ENCODE data around the gene RHBG.

The RHBG gene

DNA sequence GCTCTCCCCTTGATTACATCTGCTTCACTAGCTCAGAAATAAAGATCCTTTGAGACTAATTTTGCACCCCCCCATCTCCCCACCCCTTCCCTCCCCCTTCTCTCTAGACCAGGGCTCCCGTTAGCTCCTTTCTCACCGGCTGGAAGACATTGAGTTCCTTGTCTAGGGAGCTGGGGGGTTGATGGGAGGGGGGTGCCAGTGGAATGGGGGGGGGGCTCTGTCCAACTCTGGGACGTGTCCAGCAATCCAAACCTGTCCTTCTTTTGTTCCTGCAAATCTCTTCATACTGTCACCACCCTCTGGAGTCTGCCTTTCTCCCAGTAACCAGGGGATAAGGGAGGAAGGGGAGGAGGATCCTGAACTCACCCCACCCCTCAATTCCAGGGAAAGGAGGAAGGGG, 61.9 kb downstream of the RHBG start:
- H3K4me3 ChIP-seq (replicated peaks; ENCODE audit: low read depth, low read length): no peak overlapping the region
- no peak for DNase-seq (ENCODE audit: low read depth)
- TF ChIP-seq, protein P1, sequence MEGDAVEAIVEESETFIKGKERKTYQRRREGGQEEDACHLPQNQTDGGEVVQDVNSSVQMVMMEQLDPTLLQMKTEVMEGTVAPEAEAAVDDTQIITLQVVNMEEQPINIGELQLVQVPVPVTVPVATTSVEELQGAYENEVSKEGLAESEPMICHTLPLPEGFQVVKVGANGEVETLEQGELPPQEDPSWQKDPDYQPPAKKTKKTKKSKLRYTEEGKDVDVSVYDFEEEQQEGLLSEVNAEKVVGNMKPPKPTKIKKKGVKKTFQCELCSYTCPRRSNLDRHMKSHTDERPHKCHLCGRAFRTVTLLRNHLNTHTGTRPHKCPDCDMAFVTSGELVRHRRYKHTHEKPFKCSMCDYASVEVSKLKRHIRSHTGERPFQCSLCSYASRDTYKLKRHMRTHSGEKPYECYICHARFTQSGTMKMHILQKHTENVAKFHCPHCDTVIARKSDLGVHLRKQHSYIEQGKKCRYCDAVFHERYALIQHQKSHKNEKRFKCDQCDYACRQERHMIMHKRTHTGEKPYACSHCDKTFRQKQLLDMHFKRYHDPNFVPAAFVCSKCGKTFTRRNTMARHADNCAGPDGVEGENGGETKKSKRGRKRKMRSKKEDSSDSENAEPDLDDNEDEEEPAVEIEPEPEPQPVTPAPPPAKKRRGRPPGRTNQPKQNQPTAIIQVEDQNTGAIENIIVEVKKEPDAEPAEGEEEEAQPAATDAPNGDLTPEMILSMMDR (IDR thresholded peaks at IDR 0.05; ENCODE audit: low read length, missing control alignments): no peak

DNA sequence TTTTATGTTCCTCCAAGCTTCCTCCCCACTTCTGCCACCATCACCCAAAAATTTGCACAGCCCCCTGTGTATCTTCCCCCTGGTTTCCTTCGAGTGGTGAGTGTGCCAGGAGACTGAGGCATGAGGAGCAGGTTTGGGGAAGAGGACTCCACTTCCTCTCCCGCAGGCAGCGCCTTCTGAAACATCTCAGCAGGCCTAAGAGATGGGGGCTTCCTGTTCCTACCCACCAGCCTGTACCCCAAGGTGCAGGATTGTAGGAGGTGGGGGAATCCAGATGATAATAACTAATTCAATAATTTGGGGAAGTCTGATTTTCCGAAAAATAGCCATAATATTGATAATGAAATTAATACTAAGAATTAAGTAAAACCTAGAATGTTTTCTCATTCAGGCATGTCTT, 62.4 kb downstream of the RHBG start:
- TF ChIP-seq, protein P1 (IDR thresholded peaks at IDR 0.05; ENCODE audit: low read length, missing control alignments): no peak
- H3K4me3 ChIP-seq (replicated peaks; ENCODE audit: low read depth, low read length): no peak overlapping the region
- DNase-seq (ENCODE audit: low read depth): no peak

DNA sequence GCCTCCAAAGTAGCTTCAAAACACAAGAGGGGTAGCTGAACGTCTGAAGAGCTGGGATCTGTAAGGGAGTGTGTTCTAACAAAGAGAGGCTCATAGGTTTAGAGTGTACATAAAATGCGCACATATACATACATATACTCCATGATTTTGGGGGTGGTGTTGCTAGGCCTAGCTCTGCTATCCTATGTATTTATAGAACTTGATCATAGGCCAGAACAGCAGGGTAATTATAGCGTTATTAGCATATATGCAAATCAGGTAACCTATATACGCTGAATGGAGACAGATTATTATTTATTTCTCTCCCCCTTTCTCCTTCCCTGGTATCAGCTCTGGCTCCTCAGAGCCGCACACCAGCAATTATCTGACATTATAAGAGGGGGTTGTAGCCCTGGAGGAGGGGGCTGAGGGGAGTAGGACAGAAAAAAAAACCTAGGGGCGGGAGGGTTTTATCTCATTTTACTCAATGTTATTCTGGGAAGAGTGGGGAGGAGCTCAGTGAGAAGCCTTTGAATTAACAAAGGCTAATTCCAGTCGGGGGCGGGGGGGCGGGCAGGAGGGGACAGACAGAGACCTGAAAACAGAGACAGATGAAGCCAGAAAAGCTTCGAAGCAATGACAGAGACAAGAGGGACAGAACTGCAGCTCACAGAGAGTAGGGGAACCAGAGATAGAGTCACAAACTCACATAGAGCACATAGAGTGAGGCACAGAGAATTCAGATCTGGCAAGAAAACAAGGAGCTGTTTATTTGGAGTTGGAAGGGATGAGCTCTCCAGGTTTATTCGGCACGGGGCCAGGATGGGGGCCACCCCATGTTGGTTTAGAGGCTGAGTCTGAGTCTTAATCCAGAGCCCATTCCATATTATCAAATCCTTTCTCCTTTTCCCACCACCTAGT, 63.0 kb downstream of the RHBG start:
- no peak overlapping the region for H3K4me3 ChIP-seq (replicated peaks; ENCODE audit: low read depth, low read length)
- TF ChIP-seq, protein P1 (IDR thresholded peaks at IDR 0.05; ENCODE audit: low read length, missing control alignments): no peak
- no peak for DNase-seq (ENCODE audit: low read depth)

DNA sequence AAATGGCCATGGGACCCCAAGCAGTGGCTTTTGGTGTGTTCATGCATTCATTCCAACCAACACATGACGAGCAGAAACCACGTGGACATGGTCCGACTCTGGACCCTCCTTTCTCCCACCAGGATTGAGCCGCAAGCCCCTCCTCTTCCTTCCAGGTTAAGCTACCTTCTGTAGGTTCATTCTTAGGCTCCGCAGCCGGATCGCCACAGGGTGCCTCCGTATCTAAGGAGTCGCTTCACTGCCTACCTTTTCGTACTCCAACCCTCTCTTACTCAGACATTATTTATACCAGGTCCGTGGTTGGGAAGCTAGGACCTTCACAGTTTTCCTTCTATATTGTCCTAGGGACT, 63.6 kb downstream of the RHBG start:
- H3K4me3 ChIP-seq (replicated peaks; ENCODE audit: low read depth, low read length): no peak overlapping the region
- no peak for DNase-seq (ENCODE audit: low read depth)
- TF ChIP-seq, protein P1 (IDR thresholded peaks at IDR 0.05; ENCODE audit: low read length, missing control alignments): no peak

DNA sequence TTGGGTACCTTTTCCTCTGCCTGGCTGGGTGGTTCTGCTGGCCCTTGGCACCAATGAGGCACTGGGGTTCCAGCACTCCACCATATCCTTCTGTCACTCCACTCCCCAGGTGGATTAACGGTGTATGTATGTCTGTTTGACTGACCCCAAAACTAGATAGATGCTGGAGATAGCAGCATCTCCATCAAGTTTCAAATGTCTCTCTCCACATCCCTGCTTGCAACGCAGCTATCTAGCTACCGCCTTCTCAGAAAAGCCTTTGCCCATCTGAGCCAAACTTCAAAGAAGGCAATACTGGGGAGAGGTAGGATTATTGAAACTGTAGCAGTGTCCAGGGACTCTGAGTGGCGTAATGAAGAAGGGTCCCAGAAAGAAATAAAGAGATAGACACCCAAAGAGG, 64.0 kb downstream of the RHBG start:
- H3K4me3 ChIP-seq (replicated peaks; ENCODE audit: low read depth, low read length): no peak overlapping the region
- no peak for DNase-seq (ENCODE audit: low read depth)
- TF ChIP-seq, protein P1 (IDR thresholded peaks at IDR 0.05; ENCODE audit: low read length, missing control alignments): no peak

DNA sequence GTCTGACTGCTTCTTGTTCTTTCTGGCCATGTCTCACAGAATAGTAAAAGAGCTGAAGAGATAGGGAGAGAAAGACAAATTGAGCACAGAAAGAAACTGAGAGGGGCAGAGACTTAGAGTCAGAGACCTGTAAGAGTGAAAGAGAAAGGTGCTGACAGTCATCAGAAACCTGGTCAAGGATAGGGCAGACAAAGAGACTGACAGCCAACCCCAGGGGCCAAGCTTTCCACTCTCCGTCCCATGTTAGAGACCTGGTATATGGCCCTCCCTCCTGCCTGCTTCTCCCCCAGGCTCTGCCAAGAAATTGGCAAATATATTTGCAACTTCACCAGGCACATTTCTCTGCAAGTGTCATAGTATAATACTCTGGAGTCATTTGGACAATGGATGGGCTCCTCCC, 64.6 kb downstream of the RHBG start:
- DNase-seq (ENCODE audit: low read depth): no peak
- TF ChIP-seq, protein P1 (IDR thresholded peaks at IDR 0.05; ENCODE audit: low read length, missing control alignments): no peak

More for the DNA sequence above, 64.6 kb downstream of the RHBG start:
- H3K4me3 ChIP-seq (replicated peaks; ENCODE audit: low read depth, low read length): no peak overlapping the region
